Left ventricle myocardium inferior (tissue), 1 donor: ENCODE data around the gene RDH5. TPM values are rescaled to one million over a fixed set of nuclear protein-coding genes. Genes with fewer than 3 reads are reported as not detected.

Experiments used
- DNase-seq: peaks from one replicate; pipeline ENCODE4 v3.0.0-alpha.2; 2020
- H3K27ac ChIP-seq: fragments of 200-600 bp; replicated peaks from 2 replicates; pipeline ENCODE4 v1.8.0; 2021
- H3K27me3 ChIP-seq: fragments of 200-600 bp; 2 replicates; pipeline ENCODE4 v1.8.0; 2021; ENCODE audit warnings: low read depth
- H3K36me3 ChIP-seq: fragments of 200-600 bp; 2 replicates; pipeline ENCODE4 v1.8.0; 2021
- H3K4me1 ChIP-seq: fragments of 200-600 bp; 2 replicates; pipeline ENCODE4 v1.8.0; 2021
- H3K4me3 ChIP-seq: fragments of 200-600 bp; 2 replicates; pipeline ENCODE4 v1.8.0; 2021; ENCODE audit warnings: mild to moderate bottlenecking, moderate library complexity
- H3K9me3 ChIP-seq: fragments of 200-600 bp; replicated peaks from 2 replicates; pipeline ENCODE4 v1.8.0; 2021
- intact Hi-C: fragments of 100-400 bp; cut with micrococcal nuclease; formaldehyde crosslinking; loops from one replicate; pipeline ENCODE4 v1.11.0; 2022
- long read RNA-seq: library from polyadenylated mRNA; unstranded; transcript quantifications from one replicate; pipeline ENCODE4 v2.0.0, GENCODE V29; 2021
- total RNA-seq: library from RNA; stranded (reverse); fragmentation: NEBNext Ultra II Directional; extraction: Animal tissue kit (Norgen Biotek cat#: 25700); gene quantifications from one replicate; pipeline ENCODE4 v1.2.1, GENCODE V29; 2021
- TF ChIP-seq, protein P1 (sequence below): fragments of 200-600 bp; IDR thresholded peaks from 2 replicates; pipeline ENCODE4 v1.8.0; 2021; ENCODE audit warnings: antibody characterized with exemption, mild to moderate bottlenecking, borderline replicate concordance
- donor health status: DM: no; HTN: yes; CAD: no; lungs with severe emphysema.

Gene RDH5, protein sequence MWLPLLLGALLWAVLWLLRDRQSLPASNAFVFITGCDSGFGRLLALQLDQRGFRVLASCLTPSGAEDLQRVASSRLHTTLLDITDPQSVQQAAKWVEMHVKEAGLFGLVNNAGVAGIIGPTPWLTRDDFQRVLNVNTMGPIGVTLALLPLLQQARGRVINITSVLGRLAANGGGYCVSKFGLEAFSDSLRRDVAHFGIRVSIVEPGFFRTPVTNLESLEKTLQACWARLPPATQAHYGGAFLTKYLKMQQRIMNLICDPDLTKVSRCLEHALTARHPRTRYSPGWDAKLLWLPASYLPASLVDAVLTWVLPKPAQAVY
- total RNA-seq, result 12.2 TPM
- long read RNA-seq, partial matches to known transcripts, result 0 of 5 reads
- long read RNA-seq, other reads (novel, unspliced or antisense), result 5 of 5 reads

DNA sequence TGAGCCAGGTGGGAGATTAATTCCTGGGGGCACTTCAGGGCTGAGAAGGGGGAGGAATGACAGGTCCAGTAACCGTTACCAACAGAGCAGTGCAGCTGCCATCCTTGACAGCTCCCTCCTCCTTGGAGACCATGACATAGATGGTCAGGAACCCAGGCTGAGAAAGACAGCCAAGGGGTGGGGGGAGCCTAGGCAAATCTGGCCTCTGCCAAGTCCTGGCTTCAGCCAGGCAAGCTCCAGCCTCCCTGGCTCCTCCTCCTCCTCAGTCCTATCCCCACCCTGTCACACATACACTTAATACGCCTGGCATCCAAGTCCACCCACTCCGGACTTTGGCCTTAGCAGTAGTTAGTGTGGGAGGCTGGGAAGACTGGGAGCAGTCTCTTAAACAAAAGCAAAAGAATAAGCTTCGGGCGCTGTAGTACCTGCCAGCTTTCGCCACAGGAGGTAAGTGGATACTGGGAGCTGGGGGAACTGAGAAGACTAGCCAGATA is at the start of gene RDH5:
RDH5 (plus strand) TSS at position 323 of the 494 bp plus-strand sequence. CDS start 792 bp downstream, outside the sequence.
- TF ChIP-seq, protein P1, sequence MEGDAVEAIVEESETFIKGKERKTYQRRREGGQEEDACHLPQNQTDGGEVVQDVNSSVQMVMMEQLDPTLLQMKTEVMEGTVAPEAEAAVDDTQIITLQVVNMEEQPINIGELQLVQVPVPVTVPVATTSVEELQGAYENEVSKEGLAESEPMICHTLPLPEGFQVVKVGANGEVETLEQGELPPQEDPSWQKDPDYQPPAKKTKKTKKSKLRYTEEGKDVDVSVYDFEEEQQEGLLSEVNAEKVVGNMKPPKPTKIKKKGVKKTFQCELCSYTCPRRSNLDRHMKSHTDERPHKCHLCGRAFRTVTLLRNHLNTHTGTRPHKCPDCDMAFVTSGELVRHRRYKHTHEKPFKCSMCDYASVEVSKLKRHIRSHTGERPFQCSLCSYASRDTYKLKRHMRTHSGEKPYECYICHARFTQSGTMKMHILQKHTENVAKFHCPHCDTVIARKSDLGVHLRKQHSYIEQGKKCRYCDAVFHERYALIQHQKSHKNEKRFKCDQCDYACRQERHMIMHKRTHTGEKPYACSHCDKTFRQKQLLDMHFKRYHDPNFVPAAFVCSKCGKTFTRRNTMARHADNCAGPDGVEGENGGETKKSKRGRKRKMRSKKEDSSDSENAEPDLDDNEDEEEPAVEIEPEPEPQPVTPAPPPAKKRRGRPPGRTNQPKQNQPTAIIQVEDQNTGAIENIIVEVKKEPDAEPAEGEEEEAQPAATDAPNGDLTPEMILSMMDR, result no peak
- no peaks in the 10 kb centered on the region for H3K9me3 ChIP-seq
- DNase-seq, result peak; percentile 69
- H3K27me3 ChIP-seq, result no peaks in the 10 kb centered on the region
- H3K27ac ChIP-seq, result peak within 1 kb of the TSS; percentile 97
- H3K4me3 ChIP-seq, result peak within 1 kb of the TSS; percentile 22
- H3K36me3 ChIP-seq, result peaks cover 22% of the 10 kb centered on the region
- H3K4me1 ChIP-seq, result peaks cover 91% of the 10 kb centered on the region
- intact Hi-C loops, result no loop called here

DNA sequence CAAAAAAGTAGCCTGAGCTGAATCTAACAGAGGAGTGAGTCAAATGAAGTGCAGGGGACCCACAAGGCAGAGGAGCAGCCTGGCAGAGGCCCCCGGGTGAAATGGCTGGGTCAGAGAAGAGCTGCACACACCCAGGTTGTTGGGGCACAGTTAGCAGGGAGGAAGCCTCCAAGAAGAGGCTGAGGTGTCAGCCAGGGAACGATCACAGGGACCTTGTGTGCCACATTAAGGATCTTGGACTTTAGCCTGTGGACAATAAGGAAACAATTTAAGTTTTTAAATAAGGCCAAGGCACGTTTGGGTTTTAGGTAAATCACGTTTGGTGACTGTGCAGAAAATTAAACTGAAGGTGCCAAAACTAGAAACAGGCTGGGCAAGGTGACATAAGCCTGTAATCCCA is 48.4 kb upstream of the RDH5 start:
- intact Hi-C loops, result no loop called here
- TF ChIP-seq, protein P1, result no peak
- H3K36me3 ChIP-seq, result no peaks in the 10 kb centered on the region

DNA sequence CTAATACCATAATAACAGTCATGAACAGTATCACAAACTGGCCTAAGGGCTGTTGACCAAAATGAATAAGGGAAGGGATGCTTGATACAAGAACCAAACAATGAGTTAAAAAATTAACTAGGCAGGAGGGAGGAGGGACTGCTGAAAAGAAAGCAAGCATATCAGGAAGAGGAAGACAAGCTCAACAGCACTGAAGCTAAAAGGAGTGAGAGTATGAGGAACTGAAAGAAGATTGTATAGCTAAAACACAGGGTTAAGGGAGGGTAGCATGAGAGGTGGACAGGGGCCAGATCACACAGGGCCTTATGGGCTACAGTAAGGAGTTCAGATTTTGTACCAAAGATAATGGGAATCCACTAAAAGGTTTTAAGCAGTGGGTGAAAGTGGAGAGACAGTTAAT is 46.6 kb upstream of the RDH5 start:
- Histone ChIP-seq H3K4me1 (no peaks in the 10 kb centered on the region), H3K36me3 (no peaks in the 10 kb centered on the region), H3K4me3 (no peak overlapping the region), H3K9me3 (no peaks in the 10 kb centered on the region), H3K27me3 (no peaks in the 10 kb centered on the region), H3K27ac (no peak overlapping the region)
- no peak for DNase-seq
- intact Hi-C loops, result no loop called here
- TF ChIP-seq, protein P1, result no peak

More for the DNA sequence above, 48.4 kb upstream of the RDH5 start:
- no peaks in the 10 kb centered on the region for H3K4me1 ChIP-seq
- no peak overlapping the region for H3K4me3 ChIP-seq
- no peaks in the 10 kb centered on the region for H3K9me3 ChIP-seq
- DNase-seq, result no peak
- no peak overlapping the region for H3K27ac ChIP-seq
- H3K27me3 ChIP-seq, result no peaks in the 10 kb centered on the region

DNA sequence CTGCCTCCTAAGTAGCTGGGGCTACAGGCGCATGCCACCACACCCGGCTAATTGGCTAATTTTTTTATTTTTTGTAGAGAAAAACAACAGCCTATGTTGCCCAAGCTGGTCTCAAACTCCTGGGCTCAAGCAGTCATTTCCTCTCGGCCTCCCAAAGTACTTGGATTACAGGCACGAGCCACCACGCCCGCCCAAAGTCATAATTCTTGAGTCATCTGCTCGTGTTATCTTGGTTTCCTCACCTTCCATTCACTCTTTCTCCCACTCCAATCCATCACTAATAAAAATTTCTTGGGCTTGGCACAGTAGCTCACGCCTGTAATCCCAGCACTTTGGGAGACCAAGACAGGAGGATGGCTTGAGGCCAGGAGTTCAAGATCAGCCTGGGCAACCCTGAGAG is 44.5 kb upstream of the RDH5 start:
- DNase-seq, result peak; percentile 1
- intact Hi-C loops, result no loop called here
- Histone ChIP-seq H3K4me3 (no peak overlapping the region), H3K27me3 (no peaks in the 10 kb centered on the region), H3K36me3 (no peaks in the 10 kb centered on the region), H3K27ac (no peak overlapping the region), H3K9me3 (no peaks in the 10 kb centered on the region), H3K4me1 (no peaks in the 10 kb centered on the region)
- TF ChIP-seq, protein P1, result no peak

DNA sequence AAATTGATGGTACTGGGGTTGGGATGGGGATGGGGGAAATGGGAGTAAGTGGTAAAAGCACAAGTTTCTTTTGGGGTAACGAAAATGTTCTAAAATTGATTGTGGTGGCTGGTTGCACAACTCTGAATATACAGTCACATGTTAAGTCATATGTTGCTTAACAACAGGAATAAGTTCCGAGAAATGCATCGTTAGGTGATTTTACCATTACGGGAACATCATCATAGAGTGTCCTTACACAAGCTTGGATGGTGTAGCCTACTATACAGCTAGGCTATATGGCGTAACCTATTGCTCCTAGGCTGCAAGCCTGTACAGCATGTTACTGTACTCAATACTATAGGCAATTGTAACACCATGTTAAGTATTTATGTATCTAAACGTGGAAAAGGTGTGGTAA is 43.5 kb upstream of the RDH5 start:
- H3K4me1 ChIP-seq, result peaks cover 6% of the 10 kb centered on the region
- TF ChIP-seq, protein P1, result no peak
- no peak for DNase-seq
- no peaks in the 10 kb centered on the region for H3K9me3 ChIP-seq
- intact Hi-C loops, result no loop called here
- no peak overlapping the region for H3K4me3 ChIP-seq
- no peak overlapping the region for H3K27ac ChIP-seq
- no peaks in the 10 kb centered on the region for H3K27me3 ChIP-seq
- H3K36me3 ChIP-seq, result no peaks in the 10 kb centered on the region
